Immature natural killer cell (primary cell): ENCODE measurements around the gene MMP24OS. TPM values are rescaled to one million over a fixed set of nuclear protein-coding genes. Genes with fewer than 3 reads are reported as not detected.

Experiments
- DNase-seq, 3 donors: peaks; one replicate each; pipeline ENCODE4 v3.0.0; 2022; ENCODE audit warnings: mixed read lengths in 1 of 3
- H3K27ac Mint-ChIP-seq, 6 donors: one replicate each; pipeline ENCODE4 v1.8.0; 2020; ENCODE audit warnings: mixed read lengths in 6 of 6, mild to moderate bottlenecking in 5 of 6, inconsistent platforms in 4 of 6, moderate library complexity in 3 of 6
- H3K27me3 Mint-ChIP-seq, 3 donors: one replicate each; pipeline ENCODE4 v1.8.0; 2020 to 2021; ENCODE audit warnings: low read depth in 3 of 3, mild to moderate bottlenecking in 3 of 3, mixed read lengths in 3 of 3, moderate library complexity in 3 of 3, inconsistent platforms in 1 of 3
- H3K36me3 Mint-ChIP-seq, 3 donors: one replicate each; pipeline ENCODE4 v1.8.0; 2020; ENCODE audit warnings: mixed read lengths in 3 of 3, inconsistent platforms in 2 of 3, mild to moderate bottlenecking in 2 of 3
- H3K4me1 Mint-ChIP-seq, 2 donors: one replicate each; pipeline ENCODE4 v1.8.0; 2020; ENCODE audit warnings: inconsistent platforms in 2 of 2, mild to moderate bottlenecking in 2 of 2, mixed read lengths in 2 of 2, moderate library complexity in 1 of 2
- H3K4me3 Mint-ChIP-seq, 5 donors: one replicate each; pipeline ENCODE4 v1.8.0; 2020; ENCODE audit warnings: mild to moderate bottlenecking in 5 of 5, mixed read lengths in 5 of 5, inconsistent platforms in 3 of 5, moderate library complexity in 3 of 5
- H3K9me3 Mint-ChIP-seq, 6 donors: one replicate each; pipeline ENCODE4 v1.8.0; 2020; ENCODE audit warnings: mild to moderate bottlenecking in 6 of 6, mixed read lengths in 6 of 6, inconsistent platforms in 4 of 6, moderate library complexity in 3 of 6
- polyA plus RNA-seq, 3 donors: library from polyadenylated mRNA; unstranded; fragments of 300-500 nt; fragmentation: Illumina TruSeq; gene quantifications; one replicate each; pipeline ENCODE4 v1.2.3, GENCODE V29; 2021

MMP24OS gene
- polyA plus RNA-seq, 3 donors from 2014 or later: 5.1 to 22.2 (median 17.7) TPM

DNA sequence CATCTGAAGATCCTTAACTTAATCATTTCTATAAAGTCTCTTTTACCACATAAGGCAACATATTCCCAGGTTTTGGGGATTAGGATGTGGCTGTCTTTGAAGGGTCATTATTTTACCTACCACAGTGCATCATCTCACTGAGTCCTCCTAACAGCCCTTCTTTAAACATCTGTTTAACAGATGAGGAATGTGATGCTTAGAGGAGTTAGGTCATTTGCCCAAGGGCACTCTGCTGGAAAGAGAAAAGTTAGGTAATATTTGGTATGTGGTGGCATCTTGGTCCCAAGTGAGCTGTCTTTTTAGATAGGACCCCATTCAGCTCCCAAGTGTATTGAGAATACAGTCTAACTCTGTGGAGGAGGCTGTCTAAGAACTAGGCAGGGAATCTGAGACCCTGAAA is 40.4 kb downstream of the MMP24OS start:
- Mint-ChIP-seq H3K36me3 (peaks cover 9 to 24% (median 14%) of the 10 kb centered on the region in 3 donors), H3K9me3 (no peaks in the 10 kb centered on the region), H3K27me3 (peaks cover 0 to 6% (median 4%) of the 10 kb centered on the region in 3 donors), H3K27ac (no peak overlapping the region), H3K4me1 (peaks cover 12 to 22% of the 10 kb centered on the region in 2 donors), H3K4me3 (no peak overlapping the region)
- DNase-seq: no peak

DNA sequence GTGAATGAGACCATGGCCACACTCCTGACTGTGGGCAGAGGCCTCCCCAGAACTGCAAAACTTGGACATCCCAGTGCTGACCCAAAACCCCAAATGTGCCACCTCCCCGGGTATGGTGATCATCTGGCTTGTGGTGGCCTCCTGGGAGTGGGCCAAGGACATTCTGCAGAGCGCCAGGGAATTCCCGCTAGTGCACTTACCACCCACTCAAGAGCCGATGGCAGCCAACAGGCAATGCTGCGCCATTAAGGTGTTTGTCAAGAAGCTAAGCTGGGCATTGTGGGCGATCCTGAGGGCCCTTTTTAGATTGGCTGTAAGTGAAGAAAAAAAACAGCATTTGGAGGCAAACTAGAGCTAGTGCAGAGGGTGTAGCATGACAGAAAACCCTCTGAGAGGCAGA is 42.0 kb downstream of the MMP24OS start:
- H3K27ac Mint-ChIP-seq: no peak overlapping the region
- peaks cover 0 to 6% (median 4%) of the 10 kb centered on the region in 3 donors for H3K27me3 Mint-ChIP-seq
- no peaks in the 10 kb centered on the region for H3K9me3 Mint-ChIP-seq
- H3K4me1 Mint-ChIP-seq: peaks cover 12 to 22% of the 10 kb centered on the region in 2 donors
- no peak for DNase-seq
- peaks cover 14 to 34% (median 21%) of the 10 kb centered on the region in 3 donors for H3K36me3 Mint-ChIP-seq
- no peak overlapping the region for H3K4me3 Mint-ChIP-seq

DNA sequence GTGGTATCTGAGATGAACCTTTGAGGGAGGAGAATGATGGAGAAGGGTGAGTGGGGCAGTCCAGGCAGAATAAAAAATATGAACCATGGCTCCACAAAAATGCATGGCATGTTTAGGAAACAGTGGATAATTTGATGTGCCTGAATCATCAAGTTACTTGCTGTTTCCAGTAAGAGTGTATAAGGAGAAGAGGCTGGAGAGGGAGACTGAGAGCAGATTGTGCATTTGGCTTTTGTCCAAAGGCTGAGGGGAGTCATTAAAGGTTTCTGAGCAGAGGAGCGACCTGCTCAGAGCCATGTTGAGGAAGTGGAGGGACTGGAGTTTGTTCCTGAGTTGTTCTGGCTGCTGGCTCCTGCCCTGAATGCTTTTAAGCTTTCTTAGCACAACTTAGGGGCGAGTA is 45.3 kb downstream of the MMP24OS start:
- peaks cover 0 to 8% (median 4%) of the 10 kb centered on the region in 3 donors for H3K27me3 Mint-ChIP-seq
- H3K9me3 Mint-ChIP-seq: no peaks in the 10 kb centered on the region
- H3K4me1 Mint-ChIP-seq: no peaks in the 10 kb centered on the region
- peaks cover 18 to 50% (median 25%) of the 10 kb centered on the region in 3 donors for H3K36me3 Mint-ChIP-seq
- H3K27ac Mint-ChIP-seq: no peak overlapping the region
- DNase-seq: no peak
- H3K4me3 Mint-ChIP-seq: no peak overlapping the region

DNA sequence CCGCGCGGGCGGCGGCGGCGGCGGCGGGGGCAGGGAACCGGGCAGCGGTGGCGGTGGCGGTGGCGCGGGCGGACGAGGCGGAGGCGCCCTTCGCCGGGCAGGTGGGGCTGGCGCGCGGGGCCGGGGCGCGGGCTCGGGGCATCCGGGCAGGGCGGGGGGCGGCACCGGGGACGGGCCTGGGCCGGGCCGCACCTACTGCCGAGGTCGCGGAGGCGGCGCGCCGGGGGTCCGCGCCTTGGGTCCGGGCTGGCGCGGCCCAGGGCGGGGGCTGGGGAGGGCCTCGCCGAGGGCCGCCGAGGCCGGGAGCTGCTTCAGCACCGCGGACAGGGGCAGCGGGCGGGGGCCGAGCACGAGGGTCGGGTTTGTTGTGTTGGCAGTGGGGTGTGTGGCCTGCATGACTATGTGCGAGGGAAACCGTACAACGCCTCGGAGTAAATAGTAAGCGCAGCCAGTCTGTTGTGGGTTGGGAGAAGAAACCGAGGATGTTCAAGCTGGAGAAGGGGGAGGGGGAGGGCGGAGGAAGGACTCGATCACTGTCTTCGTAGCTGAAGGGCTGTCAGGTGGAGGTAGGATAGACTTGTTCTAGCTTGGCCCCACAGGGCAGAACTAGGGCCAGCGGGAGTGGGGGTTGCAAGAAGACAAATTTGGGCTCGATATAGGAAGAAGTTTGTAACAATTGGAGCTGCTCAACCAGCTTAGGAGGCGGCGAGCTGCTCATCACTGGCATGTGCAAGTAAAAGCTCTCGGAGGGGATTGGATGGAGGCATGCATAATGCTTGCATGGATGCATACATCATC is 50.8 kb downstream of the MMP24OS start:
- peak; percentile 36 to 56 (median 47) for DNase-seq
- Mint-ChIP-seq H3K36me3 (peaks cover 25 to 31% (median 26%) of the 10 kb centered on the region in 3 donors), H3K4me1 (peaks cover 7 to 14% of the 10 kb centered on the region in 2 donors), H3K27ac (peak overlapping the region in 1 of 6 donors; percentile 24), H3K4me3 (peak overlapping the region; percentile 74 to 80 (median 75)), H3K9me3 (peaks cover 0 to 2% (median 0%) of the 10 kb centered on the region in 6 donors), H3K27me3 (peaks cover 8 to 23% (median 12%) of the 10 kb centered on the region in 3 donors)

Other genes starting within 250 kb of the MMP24OS start
- gene TRPC4AP, start 185.3 kb downstream of the MMP24OS start, polyA plus RNA-seq: 10 to 100 TPM; 58.0 to 89.0 (median 72.5) TPM
- 10 to 100 TPM; 48.6 to 62.2 (median 48.8) TPM for gene EDEM2, start 130.8 kb downstream of the MMP24OS start, polyA plus RNA-seq
- 10 to 100 TPM; 11.0 to 17.9 (median 16.5) TPM for gene PROCR, start 106.0 kb downstream of the MMP24OS start, polyA plus RNA-seq
- under 1 TPM in 2 of 3 donors, not detected in 1; 0.06 to 0.17 TPM for gene MMP24, start 51.4 kb downstream of the MMP24OS start, polyA plus RNA-seq
- gene EIF6, start 6.7 kb upstream of the MMP24OS start, polyA plus RNA-seq: 100 to 1,000 TPM; 236 to 379 (median 249) TPM
- gene FAM83C, start 14.3 kb upstream of the MMP24OS start, polyA plus RNA-seq: not detected
- 10 to 100 TPM; 13.1 to 17.3 (median 14.7) TPM for gene UQCC1, start 133.9 kb upstream of the MMP24OS start, polyA plus RNA-seq
- gene GDF5, start 160.1 kb upstream of the MMP24OS start, polyA plus RNA-seq: not detected
- gene CEP250, start 177.5 kb upstream of the MMP24OS start, polyA plus RNA-seq: 10 to 100 TPM in 1 of 3 donors, 1 to 10 TPM in 2; 2.5 to 22.4 (median 4.4) TPM